Gastroesophageal sphincter (tissue), 4 donors: Measurements from ENCODE around the gene GPR143. TPM values are rescaled to one million over a fixed set of nuclear protein-coding genes. Genes with fewer than 3 reads are reported as not detected.
"Not testable (repeated sequence)": the region's sequence is repeated elsewhere in the genome, so short reads cannot be mapped to it uniquely, and the experiment has no call there.

Experiments
- ATAC-seq: fragments of 150-250 bp; one replicate; pipeline ENCODE4 v1.9.1; 2016; ENCODE audit warnings: mild to moderate bottlenecking, moderate library complexity
- H3K27ac ChIP-seq, 4 donors: fragments of 200-600 bp; sonication (generic) in 3 of 4; 1 replicate in 3 of 4; 2 replicates in 1 of 4; pipeline ENCODE4 v1.5.1; 2016 to 2019
- H3K27me3 ChIP-seq: fragments of 200-600 bp; sonication (generic); one replicate; pipeline ENCODE4 v1.5.1; 2019
- H3K36me3 ChIP-seq, 2 donors: fragments of 200-600 bp; sonication (generic); one replicate each; pipeline ENCODE4 v1.5.1; 2019; ENCODE audit warnings: control low read depth in 1 of 2
- H3K4me1 ChIP-seq, 3 donors: fragments of 200-600 bp; sonication (generic); 1 replicate in 2 of 3; 2 replicates in 1 of 3; pipeline ENCODE4 v1.5.1; 2016 to 2019; ENCODE audit warnings: control low read depth in 2 of 3
- H3K4me3 ChIP-seq, 2 donors: fragments of 200-600 bp; sonication (generic); one replicate each; pipeline ENCODE4 v1.5.1; 2019; ENCODE audit warnings: mild to moderate bottlenecking in 1 of 2, moderate library complexity in 1 of 2
- H3K9me3 ChIP-seq, 3 donors: fragments of 200-600 bp; sonication (generic); one replicate each; pipeline ENCODE4 v1.5.1; 2017 to 2019; ENCODE audit warnings: control low read depth in 2 of 3
- EP300 ChIP-seq: sonication (generic); formaldehyde crosslinking; IDR thresholded peaks from one replicate; pipeline ENCODE4 v1.6.1; 2017; ENCODE audit warnings: antibody characterized with exemption, mild to moderate bottlenecking
- POLR2A ChIP-seq, 2 donors: fragments of 450-650 bp; IDR thresholded peaks; one replicate each; pipeline ENCODE4 v1.6.1; 2017; ENCODE audit warnings: antibody characterized with exemption in 2 of 2, mild to moderate bottlenecking in 2 of 2, moderate library complexity in 1 of 2
- POLR2AphosphoS5 ChIP-seq: sonication (generic); formaldehyde crosslinking; IDR thresholded peaks from one replicate; pipeline ENCODE4 v1.6.1; 2017; ENCODE audit warnings: antibody characterized with exemption
- WGBS, 2 donors: methylation state at CpG; one replicate each; pipeline ENCODE4 v1.1.5; 2018; ENCODE audit warnings: low coverage in 1 of 2; 5-methylcytosine and 5-hydroxymethylcytosine counted together
- total RNA-seq, 4 donors: library from RNA; depleted of rRNA; stranded (reverse); fragments of >200 nt; gene quantifications; one replicate each; pipeline ENCODE4 v1.1.0, GENCODE V29; 2016
- TF ChIP-seq, protein P1 (sequence below), 4 experiments: fragments of 200-600 bp in 2 of 4; fragments of 450-650 bp in 2 of 4; sonication (generic) in 1 of 4; IDR thresholded peaks; one replicate each; pipeline ENCODE4 v1.5.1; 2017 to 2019; ENCODE audit warnings: antibody characterized with exemption in 4 of 4, mild to moderate bottlenecking in 2 of 4, moderate library complexity in 2 of 4

GPR143 gene
- total RNA-seq, 4 donors from 2014 or later: not detected

- H3K27ac ChIP-seq: no peak overlapping the region
- ATAC-seq: no peak
- WGBS, 2 donors: 85 to 90% methylated on average over 4 of the region's 8 CpGs
- no peaks in the 10 kb centered on the region for H3K9me3 ChIP-seq
- no peak overlapping the region for H3K4me3 ChIP-seq
- peaks cover 25% of the 10 kb centered on the region for H3K27me3 ChIP-seq
- H3K36me3 ChIP-seq: no peaks in the 10 kb centered on the region
- H3K4me1 ChIP-seq: peaks cover 0 to 14% (median 0%) of the 10 kb centered on the region in 3 donors
- TF ChIP-seq, protein P1, sequence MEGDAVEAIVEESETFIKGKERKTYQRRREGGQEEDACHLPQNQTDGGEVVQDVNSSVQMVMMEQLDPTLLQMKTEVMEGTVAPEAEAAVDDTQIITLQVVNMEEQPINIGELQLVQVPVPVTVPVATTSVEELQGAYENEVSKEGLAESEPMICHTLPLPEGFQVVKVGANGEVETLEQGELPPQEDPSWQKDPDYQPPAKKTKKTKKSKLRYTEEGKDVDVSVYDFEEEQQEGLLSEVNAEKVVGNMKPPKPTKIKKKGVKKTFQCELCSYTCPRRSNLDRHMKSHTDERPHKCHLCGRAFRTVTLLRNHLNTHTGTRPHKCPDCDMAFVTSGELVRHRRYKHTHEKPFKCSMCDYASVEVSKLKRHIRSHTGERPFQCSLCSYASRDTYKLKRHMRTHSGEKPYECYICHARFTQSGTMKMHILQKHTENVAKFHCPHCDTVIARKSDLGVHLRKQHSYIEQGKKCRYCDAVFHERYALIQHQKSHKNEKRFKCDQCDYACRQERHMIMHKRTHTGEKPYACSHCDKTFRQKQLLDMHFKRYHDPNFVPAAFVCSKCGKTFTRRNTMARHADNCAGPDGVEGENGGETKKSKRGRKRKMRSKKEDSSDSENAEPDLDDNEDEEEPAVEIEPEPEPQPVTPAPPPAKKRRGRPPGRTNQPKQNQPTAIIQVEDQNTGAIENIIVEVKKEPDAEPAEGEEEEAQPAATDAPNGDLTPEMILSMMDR (IDR thresholded peaks at IDR 0.05): no peak
- TF ChIP-seq EP300 (no peak), POLR2A (IDR thresholded peaks at IDR 0.05) (no peak), POLR2AphosphoS5 (no peak)
Measured at GRCh38 chrX:9784332-9784731, 18.7 kb upstream of the GPR143 start.

DNA sequence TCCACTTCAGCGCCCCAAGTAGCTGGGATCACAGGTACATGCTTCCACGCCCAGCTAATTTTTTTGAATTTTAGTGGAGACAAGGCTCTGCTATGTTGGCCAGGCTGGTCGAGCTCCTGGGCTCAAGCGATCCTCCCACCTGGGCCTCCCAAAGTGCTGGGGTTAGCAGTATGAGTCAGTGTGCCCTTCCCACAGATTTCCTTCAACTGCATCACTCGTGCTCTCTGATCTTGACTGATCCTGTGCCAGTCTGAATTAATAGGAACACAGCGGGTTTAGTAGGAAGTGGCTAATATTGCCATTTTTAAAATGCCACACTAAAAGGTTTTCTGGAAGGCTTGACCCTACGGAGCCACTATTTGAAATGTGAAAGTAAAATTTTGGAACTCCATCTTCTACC is 16.3 kb upstream of the GPR143 start:
- peaks cover 0 to 13% (median 0%) of the 10 kb centered on the region in 3 donors for H3K4me1 ChIP-seq
- TF ChIP-seq POLR2AphosphoS5 (no peak), POLR2A (IDR thresholded peaks at IDR 0.05) (no peak), EP300 (no peak)
- TF ChIP-seq, protein P1 (IDR thresholded peaks at IDR 0.05): no peak
- 58 to 71% methylated on average over 1 to 3 of the region's 7 CpGs for WGBS, 2 donors

DNA sequence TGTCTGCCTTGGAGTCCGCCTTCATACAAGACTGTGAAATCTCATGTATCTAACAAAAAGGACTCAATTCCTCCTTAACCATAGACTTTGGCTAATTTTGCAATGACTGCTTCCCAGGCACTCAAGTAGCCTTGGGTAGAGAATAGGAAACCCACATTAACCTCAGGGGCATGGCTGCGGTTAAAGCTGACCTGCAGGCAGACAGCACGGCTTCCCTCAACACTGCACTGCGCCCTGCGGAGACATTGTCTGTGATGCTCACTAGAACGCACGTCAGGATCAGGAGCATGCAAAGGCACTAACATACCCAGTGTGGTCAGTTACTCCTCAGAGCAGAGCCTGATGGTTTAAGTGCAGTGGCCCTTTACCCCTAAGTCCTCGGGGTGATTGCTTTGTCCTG is 10.3 kb upstream of the GPR143 start:
- Histone ChIP-seq H3K4me3 (no peak overlapping the region), H3K27ac (no peak overlapping the region), H3K36me3 (no peaks in the 10 kb centered on the region), H3K4me1 (no peaks in the 10 kb centered on the region), H3K9me3 (no peaks in the 10 kb centered on the region), H3K27me3 (no peaks in the 10 kb centered on the region)
- no peak for ATAC-seq
- no peak for TF ChIP-seq POLR2A (IDR thresholded peaks at IDR 0.05)
- TF ChIP-seq EP300: no peak
- TF ChIP-seq, protein P1 (IDR thresholded peaks at IDR 0.05): no peak
- TF ChIP-seq POLR2AphosphoS5: no peak
- WGBS, 2 donors: 82 to 90% methylated on average over 2 to 4 of the region's 8 CpGs

More for the DNA sequence above, 16.3 kb upstream of the GPR143 start:
- Histone ChIP-seq H3K4me3 (no peak overlapping the region), H3K36me3 (no peaks in the 10 kb centered on the region), H3K9me3 (no peaks in the 10 kb centered on the region), H3K27me3 (peaks cover 15% of the 10 kb centered on the region), H3K27ac (no peak overlapping the region)
- ATAC-seq: no peak

GRCh38 chrX:9772943-9773342 is 7.3 kb upstream of the GPR143 start:
- H3K4me3 ChIP-seq: no peak overlapping the region
- H3K9me3 ChIP-seq: no peaks in the 10 kb centered on the region
- H3K4me1 ChIP-seq: no peaks in the 10 kb centered on the region
- TF ChIP-seq POLR2AphosphoS5: no peak
- no peak for TF ChIP-seq EP300
- no peak for TF ChIP-seq POLR2A (IDR thresholded peaks at IDR 0.05)
- TF ChIP-seq, protein P1 (IDR thresholded peaks at IDR 0.05): no peak
- H3K27ac ChIP-seq: no peak overlapping the region
- WGBS, 2 donors: 67 to 72% methylated on average over 6 of the region's 6 CpGs
- no peaks in the 10 kb centered on the region for H3K36me3 ChIP-seq
- H3K27me3 ChIP-seq: no peaks in the 10 kb centered on the region
- no peak for ATAC-seq

- no peak for TF ChIP-seq EP300
- TF ChIP-seq, protein P1 (IDR thresholded peaks at IDR 0.05): no peak
- no peak for TF ChIP-seq POLR2A (IDR thresholded peaks at IDR 0.05)
- TF ChIP-seq POLR2AphosphoS5: no peak
- no peak for ATAC-seq
- H3K4me1 ChIP-seq: no peaks in the 10 kb centered on the region
- no CpG with 5 or more reads among the region's 1 CpG for WGBS, 2 donors
- no peak overlapping the region for H3K4me3 ChIP-seq
- H3K9me3 ChIP-seq: no peaks in the 10 kb centered on the region
- H3K36me3 ChIP-seq: no peaks in the 10 kb centered on the region
- no peak overlapping the region for H3K27ac ChIP-seq
- peaks cover 6% of the 10 kb centered on the region for H3K27me3 ChIP-seq
Measured at GRCh38 chrX:9770319-9770718, 4.7 kb upstream of the GPR143 start.

- WGBS, 2 donors: 72 to 80% methylated on average over 2 to 3 of the region's 5 CpGs
Measured at GRCh38 chrX:9768321-9768839, 2.7 kb upstream of the GPR143 start.

More at GRCh38 chrX:9768321-9768839, 2.7 kb upstream of the GPR143 start:
- H3K4me3 ChIP-seq, H3K36me3 ChIP-seq, H3K27ac ChIP-seq, ATAC-seq, H3K4me1 ChIP-seq, H3K9me3 ChIP-seq: not testable (repeated sequence)
- peaks cover 14% of the 10 kb centered on the region for H3K27me3 ChIP-seq
